GM23338 (cell line): Measurements from ENCODE around the gene ARHGEF16. TPM values are rescaled to one million over a fixed set of nuclear protein-coding genes. Genes with fewer than 3 reads are reported as not detected.

Source experiments
- ATAC-seq: fragments of 200-7000 bp; cut with Tn5 transposase; 3 replicates; pipeline ENCODE4 v1.9.1; 2020
- DNase-seq: peaks from one replicate; pipeline ENCODE4 v3.0.0-alpha.2; 2015; ENCODE audit warnings: low spot score
- H2AFZ ChIP-seq: fragments of 200-600 bp; sonication (generic); 2 replicates; pipeline ENCODE4 v1.8.0; 2016; ENCODE audit warnings: antibody characterized with exemption, mild to moderate bottlenecking, moderate library complexity
- H3F3A ChIP-seq: fragments of 200-600 bp; sonication (generic); replicated peaks from 2 replicates; pipeline ENCODE4 v1.8.0; 2017; ENCODE audit warnings: antibody characterized with exemption, mixed run types, low read depth
- H3K27ac ChIP-seq: fragments of 200-600 bp; sonication (generic); 2 replicates; pipeline ENCODE4 v1.6.1; 2016; ENCODE audit warnings: low read depth
- H3K27me3 ChIP-seq: fragments of 200-600 bp; sonication (generic); 2 replicates; pipeline ENCODE4 v1.8.0; 2016; ENCODE audit warnings: mild to moderate bottlenecking, mixed run types, moderate library complexity; ENCODE audit not compliant: insufficient read depth
- H3K36me3 ChIP-seq: fragments of 200-600 bp; sonication (generic); 2 replicates; pipeline ENCODE4 v1.8.0; 2016; ENCODE audit warnings: mild to moderate bottlenecking; ENCODE audit not compliant: insufficient read depth
- H3K4me1 ChIP-seq: fragments of 200-600 bp; sonication (generic); 2 replicates; pipeline ENCODE4 v1.8.0; 2016; ENCODE audit warnings: mild to moderate bottlenecking, moderate library complexity; ENCODE audit not compliant: insufficient read depth
- H3K4me2 ChIP-seq: fragments of 200-600 bp; sonication (generic); 2 replicates; pipeline ENCODE4 v1.7.1; 2017; ENCODE audit warnings: mixed run types
- H3K4me3 ChIP-seq: fragments of 200-600 bp; sonication (generic); 2 replicates; pipeline ENCODE4 v1.6.1; 2016; ENCODE audit warnings: mixed run types
- H3K79me2 ChIP-seq: fragments of 200-600 bp; sonication (generic); replicated peaks from 2 replicates; pipeline ENCODE4 v1.8.0; 2017; ENCODE audit warnings: mild to moderate bottlenecking; ENCODE audit not compliant: insufficient read depth
- H3K9me2 ChIP-seq: fragments of 200-600 bp; sonication (generic); 2 replicates; pipeline ENCODE4 v1.8.0; 2017; ENCODE audit not compliant: insufficient read depth
- H4K20me1 ChIP-seq: fragments of 200-600 bp; sonication (generic); replicated peaks from 2 replicates; pipeline ENCODE4 v1.8.0; 2017; ENCODE audit warnings: mild to moderate bottlenecking; ENCODE audit not compliant: insufficient read depth
- H3K27ac Mint-ChIP-seq: 2 replicates; pipeline ENCODE4 v1.8.0; 2020; ENCODE audit warnings: inconsistent platforms, mild to moderate bottlenecking, moderate library complexity, mixed read lengths
- H3K27me3 Mint-ChIP-seq: 3 replicates; pipeline ENCODE4 v1.8.0; 2022; ENCODE audit warnings: low read depth, mild to moderate bottlenecking, moderate library complexity, mixed read lengths, inconsistent platforms; ENCODE audit not compliant: insufficient read depth, poor library complexity
- H3K36me3 Mint-ChIP-seq: 3 replicates; pipeline ENCODE4 v1.8.0; 2021; ENCODE audit warnings: low read depth, mild to moderate bottlenecking, inconsistent platforms, moderate library complexity, mixed read lengths
- H3K4me1 Mint-ChIP-seq: 3 replicates; pipeline ENCODE4 v1.8.0; 2020; ENCODE audit warnings: mild to moderate bottlenecking, inconsistent platforms, mixed read lengths
- H3K4me3 Mint-ChIP-seq: 3 replicates; pipeline ENCODE4 v1.8.0; 2021; ENCODE audit warnings: moderate library complexity, mild to moderate bottlenecking, inconsistent platforms, mixed read lengths
- H3K9me3 Mint-ChIP-seq: 3 replicates; pipeline ENCODE4 v1.8.0; 2020; ENCODE audit warnings: moderate library complexity, mild to moderate bottlenecking, inconsistent platforms, mixed read lengths
- CREB1 ChIP-seq: fragments of 250-450 bp; sonication (Bioruptor Pico); IDR thresholded peaks from 2 replicates; pipeline ENCODE4 v1.5.0; 2020; ENCODE audit warnings: low read depth, mild to moderate bottlenecking, moderate library complexity
- CTCF ChIP-seq, 2 experiments: fragments of 200-600 bp in 1 of 2; sonication (generic) in 1 of 2; conservative IDR thresholded peaks; 2 replicates each; pipeline versions ENCODE4 v1.5.1 to v1.6.1; 2016 to 2017; ENCODE audit warnings: antibody characterized with exemption in 2 of 2, low read depth in 2 of 2, mild to moderate bottlenecking in 2 of 2, moderate library complexity in 1 of 2
- EZH2 ChIP-seq: fragments of 200-600 bp; sonication (generic); IDR thresholded peaks from one replicate; pipeline ENCODE4 v1.8.0; 2017; ENCODE audit warnings: antibody characterized with exemption, mild to moderate bottlenecking, low read depth; ENCODE audit not compliant: unreplicated experiment
- EZH2phosphoT487 ChIP-seq: fragments of 200-600 bp; sonication (generic); IDR thresholded peaks from one replicate; pipeline ENCODE4 v1.8.1; 2018; ENCODE audit warnings: antibody characterized with exemption; ENCODE audit not compliant: unreplicated experiment
- NANOG ChIP-seq: IDR thresholded peaks from 2 replicates; pipeline ENCODE4 v1.6.1; 2016; ENCODE audit warnings: antibody characterized with exemption, borderline replicate concordance
- POLR2AphosphoS5 ChIP-seq: IDR thresholded peaks from 2 replicates; pipeline ENCODE4 v1.6.1; 2016; ENCODE audit warnings: antibody characterized with exemption, low read depth
- REST ChIP-seq: IDR thresholded peaks from one replicate; pipeline ENCODE4 v1.6.1; 2018; ENCODE audit warnings: antibody characterized with exemption; ENCODE audit not compliant: unreplicated experiment
- STAT1 ChIP-seq: IDR thresholded peaks from one replicate; pipeline ENCODE4 v1.6.1; 2016; ENCODE audit warnings: antibody characterized with exemption; ENCODE audit not compliant: unreplicated experiment
- ZNF331 ChIP-seq: fragments of 250-450 bp; sonication (Bioruptor Pico); IDR thresholded peaks from 2 replicates; pipeline ENCODE4 v1.5.0; 2020; ENCODE audit warnings: low read depth, mild to moderate bottlenecking, moderate library complexity
- ZNF462 ChIP-seq: fragments of 250-450 bp; sonication (Bioruptor Pico); IDR thresholded peaks from 2 replicates; pipeline ENCODE4 v1.5.0; 2020; ENCODE audit warnings: mild to moderate bottlenecking, moderate library complexity
- polyA plus RNA-seq: library from polyadenylated mRNA; unstranded; fragments of >200 nt; fragmentation: Nextera tagmentation; extraction: Ambion mirVana; gene quantifications from 2 replicates; pipeline ENCODE4 v1.2.1, GENCODE V29; 2016
- total RNA-seq: library from RNA; depleted of rRNA; stranded (reverse); fragments of >200 nt; shearing (Covaris generic); gene quantifications from 2 replicates; pipeline ENCODE4 v1.2.3, GENCODE V29; 2014

Gene ARHGEF16
- total and polyA plus RNA-seq, 2 experiments from 2014 or later, result 12.2 to 29.3 TPM

- TF ChIP-seq REST (no peak), CREB1 (CRISPR knock-in tag) (no peak), CTCF (conservative IDR thresholded peaks at IDR 0.05; ENCODE audit: low read depth in 2 of 2) (no peak)
These were observed 49.8 kb downstream of the ARHGEF16 start (continued) for GRCh38 chr1:3504151-3504821.

GRCh38 chr1:3504822-3505153 lies 50.3 kb downstream of the ARHGEF16 start:
- Mint-ChIP-seq H3K4me1 (no peaks in the 10 kb centered on the region; the same call in 2 of the 3 replicates), H3K36me3 (no peaks in the 10 kb centered on the region), H3K27ac (no peak overlapping the region), H3K4me3 (no peak overlapping the region), H3K27me3 (peaks cover 7% of the 10 kb centered on the region), H3K9me3 (no peaks in the 10 kb centered on the region)
- Histone ChIP-seq H3K79me2 (no peaks in the 10 kb centered on the region), H2AFZ (no peak overlapping the region), H3K36me3 (no peaks in the 10 kb centered on the region), H4K20me1 (no peaks in the 10 kb centered on the region; the same call in 1 of the 2 replicates), H3K4me2 (no peak overlapping the region), H3K27me3 (no peaks in the 10 kb centered on the region), H3F3A (no peaks in the 10 kb centered on the region), H3K4me1 (no peaks in the 10 kb centered on the region), H3K27ac (no peak overlapping the region), H3K9me2 (no peaks in the 10 kb centered on the region), H3K4me3 (no peak overlapping the region)
- no peak for ATAC-seq
- DNase-seq, result no peak
- TF ChIP-seq EZH2phosphoT487 (no peak), POLR2AphosphoS5 (no peak), NANOG (no peak), STAT1 (no peak), ZNF331 (no peak), EZH2 (no peak), ZNF462 (CRISPR knock-in tag) (no peak)
